ENCODE measurements around the gene RSRC2. TPM values are rescaled to one million over a fixed set of nuclear protein-coding genes. Genes with fewer than 3 reads are reported as not detected.

The RSRC2 gene
- total RNA-seq, 1 experiment from 2014 or later, result 93.1 TPM

DNA sequence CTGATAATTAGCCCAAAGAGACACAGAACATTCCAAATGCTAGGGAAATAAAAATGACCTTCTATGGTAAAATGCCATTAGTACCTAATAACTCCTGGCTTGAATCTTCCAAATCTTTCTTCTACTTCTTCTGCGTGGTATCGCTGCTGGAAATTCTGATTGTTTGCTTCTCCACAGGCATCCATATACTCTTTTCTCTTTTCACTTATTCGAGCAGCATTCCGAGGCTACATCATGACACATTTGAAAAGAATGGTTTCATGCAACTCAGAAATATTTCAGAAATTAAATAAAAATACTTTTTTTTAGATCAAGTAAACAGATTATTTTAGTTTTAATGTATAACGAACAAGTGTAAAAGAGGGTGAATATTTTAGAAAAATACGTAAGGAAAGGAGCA is 44.9 kb downstream of the RSRC2 start:
- ChIA-PET POLR2A (no interaction called here), CTCF (no interaction called here)
- Mint-ChIP-seq H3K9me3 (peaks cover 4% of the 10 kb centered on the region), H3K4me1 (no peaks in the 10 kb centered on the region), H3K27ac (no peak overlapping the region), H3K27me3 (ENCODE audit: low read depth) (no peaks in the 10 kb centered on the region), H3K36me3 (peaks cover 74% of the 10 kb centered on the region), H3K4me3 (no peak overlapping the region)
- no peak for TF ChIP-seq ZNF121 (CRISPR knock-in tag; IDR thresholded peaks at IDR 0.05)
- TF ChIP-seq, protein P1, sequence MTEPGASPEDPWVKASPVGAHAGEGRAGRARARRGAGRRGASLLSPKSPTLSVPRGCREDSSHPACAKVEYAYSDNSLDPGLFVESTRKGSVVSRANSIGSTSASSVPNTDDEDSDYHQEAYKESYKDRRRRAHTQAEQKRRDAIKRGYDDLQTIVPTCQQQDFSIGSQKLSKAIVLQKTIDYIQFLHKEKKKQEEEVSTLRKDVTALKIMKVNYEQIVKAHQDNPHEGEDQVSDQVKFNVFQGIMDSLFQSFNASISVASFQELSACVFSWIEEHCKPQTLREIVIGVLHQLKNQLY (CRISPR knock-in tag; IDR thresholded peaks at IDR 0.05), result no peak
- TF ChIP-seq ZNF317 (CRISPR knock-in tag; IDR thresholded peaks at IDR 0.05; ENCODE audit: borderline replicate concordance, low read depth), result no peak
- TF ChIP-seq, protein P2, sequence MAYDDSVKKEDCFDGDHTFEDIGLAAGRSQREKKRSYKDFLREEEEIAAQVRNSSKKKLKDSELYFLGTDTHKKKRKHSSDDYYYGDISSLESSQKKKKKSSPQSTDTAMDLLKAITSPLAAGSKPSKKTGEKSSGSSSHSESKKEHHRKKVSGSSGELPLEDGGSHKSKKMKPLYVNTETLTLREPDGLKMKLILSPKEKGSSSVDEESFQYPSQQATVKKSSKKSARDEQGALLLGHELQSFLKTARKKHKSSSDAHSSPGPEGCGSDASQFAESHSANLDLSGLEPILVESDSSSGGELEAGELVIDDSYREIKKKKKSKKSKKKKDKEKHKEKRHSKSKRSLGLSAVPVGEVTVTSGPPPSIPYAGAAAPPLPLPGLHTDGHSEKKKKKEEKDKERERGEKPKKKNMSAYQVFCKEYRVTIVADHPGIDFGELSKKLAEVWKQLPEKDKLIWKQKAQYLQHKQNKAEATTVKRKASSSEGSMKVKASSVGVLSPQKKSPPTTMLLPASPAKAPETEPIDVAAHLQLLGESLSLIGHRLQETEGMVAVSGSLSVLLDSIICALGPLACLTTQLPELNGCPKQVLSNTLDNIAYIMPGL (CRISPR knock-in tag; IDR thresholded peaks at IDR 0.05), result no peak
- no peak for TF ChIP-seq ZNF671 (CRISPR knock-in tag; IDR thresholded peaks at IDR 0.05)
- TF ChIP-seq ATF3 (CRISPR knock-in tag; conservative IDR thresholded peaks at IDR 0.05), result no peak
- no peak for TF ChIP-seq ZNF219 (CRISPR knock-in tag; IDR thresholded peaks at IDR 0.05; ENCODE audit: borderline replicate concordance)
- TF ChIP-seq TP53 (CRISPR knock-in tag; IDR thresholded peaks at IDR 0.05), result no peak
- TF ChIP-seq ZNF423 (CRISPR knock-in tag; IDR thresholded peaks at IDR 0.05), result no peak
- TF ChIP-seq TEAD1 (CRISPR knock-in tag; IDR thresholded peaks at IDR 0.05), result no peak
- TF ChIP-seq ZNF138 (CRISPR knock-in tag; conservative IDR thresholded peaks at IDR 0.05), result no peak
- no peak for TF ChIP-seq HMGA2 (CRISPR knock-in tag; IDR thresholded peaks at IDR 0.05)
- no peak for TF ChIP-seq JAZF1 (CRISPR knock-in tag; IDR thresholded peaks at IDR 0.05)
- TF ChIP-seq SOX15 (CRISPR knock-in tag; IDR thresholded peaks at IDR 0.05), result no peak
- TF ChIP-seq, protein P3, sequence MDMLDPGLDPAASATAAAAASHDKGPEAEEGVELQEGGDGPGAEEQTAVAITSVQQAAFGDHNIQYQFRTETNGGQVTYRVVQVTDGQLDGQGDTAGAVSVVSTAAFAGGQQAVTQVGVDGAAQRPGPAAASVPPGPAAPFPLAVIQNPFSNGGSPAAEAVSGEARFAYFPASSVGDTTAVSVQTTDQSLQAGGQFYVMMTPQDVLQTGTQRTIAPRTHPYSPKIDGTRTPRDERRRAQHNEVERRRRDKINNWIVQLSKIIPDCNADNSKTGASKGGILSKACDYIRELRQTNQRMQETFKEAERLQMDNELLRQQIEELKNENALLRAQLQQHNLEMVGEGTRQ (CRISPR knock-in tag; IDR thresholded peaks at IDR 0.05), result no peak
- no peak for TF ChIP-seq ATF6 (CRISPR knock-in tag; IDR thresholded peaks at IDR 0.05)
- no peak for TF ChIP-seq TCF7 (CRISPR knock-in tag; IDR thresholded peaks at IDR 0.05; ENCODE audit: low read depth)
- TF ChIP-seq MYBL2 (CRISPR knock-in tag; IDR thresholded peaks at IDR 0.05), result no peak
- no peak for ATAC-seq
- DNase-seq (ENCODE audit: low spot score), result no peak

GRCh38 chr12:122480753-122481152 is 46.0 kb downstream of the RSRC2 start:
- ChIA-PET CTCF (interaction anchor here (1.5 kb wide), 1 partner anchor 9 kb away, joined by 4 read pairs; no protein-coding TSS in a partner anchor), POLR2A (no interaction called here)
- DNase-seq (ENCODE audit: low spot score) (no peak), ATAC-seq (no peak)
- TF ChIP-seq CREM (CRISPR knock-in tag; IDR thresholded peaks at IDR 0.05) (no peak), GRHL2 (CRISPR knock-in tag; IDR thresholded peaks at IDR 0.05; ENCODE audit: insufficient replicate concordance, severe bottlenecking) (no peak), ZNF219 (CRISPR knock-in tag; IDR thresholded peaks at IDR 0.05; ENCODE audit: borderline replicate concordance) (no peak), TP53 (CRISPR knock-in tag; IDR thresholded peaks at IDR 0.05) (no peak), FOXK1 (CRISPR knock-in tag; IDR thresholded peaks at IDR 0.05) (no peak), ZNF232 (CRISPR knock-in tag; IDR thresholded peaks at IDR 0.05) (no peak), ZNF671 (CRISPR knock-in tag; IDR thresholded peaks at IDR 0.05) (no peak), NR2C2 (CRISPR knock-in tag; IDR thresholded peaks at IDR 0.05) (no peak), MXD4 (CRISPR knock-in tag; IDR thresholded peaks at IDR 0.05; ENCODE audit: borderline replicate concordance) (no peak)
- TF ChIP-seq, protein P4, sequence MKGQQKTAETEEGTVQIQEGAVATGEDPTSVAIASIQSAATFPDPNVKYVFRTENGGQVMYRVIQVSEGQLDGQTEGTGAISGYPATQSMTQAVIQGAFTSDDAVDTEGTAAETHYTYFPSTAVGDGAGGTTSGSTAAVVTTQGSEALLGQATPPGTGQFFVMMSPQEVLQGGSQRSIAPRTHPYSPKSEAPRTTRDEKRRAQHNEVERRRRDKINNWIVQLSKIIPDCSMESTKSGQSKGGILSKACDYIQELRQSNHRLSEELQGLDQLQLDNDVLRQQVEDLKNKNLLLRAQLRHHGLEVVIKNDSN (CRISPR knock-in tag; IDR thresholded peaks at IDR 0.05), result no peak
- H3K27ac Mint-ChIP-seq, result no peak overlapping the region
- H3K36me3 Mint-ChIP-seq, result peaks cover 76% of the 10 kb centered on the region
- peaks cover 4% of the 10 kb centered on the region for H3K9me3 Mint-ChIP-seq
- H3K27me3 Mint-ChIP-seq (ENCODE audit: low read depth), result no peaks in the 10 kb centered on the region
- H3K4me1 Mint-ChIP-seq, result no peaks in the 10 kb centered on the region
- H3K4me3 Mint-ChIP-seq, result no peak overlapping the region
